Spleen (tissue), 11 donors: Measurements from ENCODE around the gene FLYWCH1. TPM values are rescaled to one million over a fixed set of nuclear protein-coding genes. Genes with fewer than 3 reads are reported as not detected.

Experiments
- DNase-seq: peaks from one replicate; pipeline ENCODE4 v3.0.0-alpha.2; 2020
- H3K27ac ChIP-seq, 8 donors: fragments of 200-600 bp; sonication (generic) in 7 of 8; 1 replicate in 4 of 8; 2 replicates in 4 of 8; pipeline versions ENCODE4 v1.5.0 to v1.8.0; 2016 to 2021; ENCODE audit warnings: inconsistent platforms in 4 of 8, mild to moderate bottlenecking in 4 of 8, moderate library complexity in 1 of 8
- H3K27me3 ChIP-seq, 7 donors: fragments of 200-600 bp; sonication (generic) in 6 of 7; replicated peaks in 1 of 7; 1 replicate in 4 of 7; 2 replicates in 3 of 7; pipeline versions ENCODE4 v1.5.0 to v1.8.0; 2016 to 2021; ENCODE audit warnings: inconsistent platforms in 3 of 7, mild to moderate bottlenecking in 1 of 7
- H3K36me3 ChIP-seq, 6 donors: fragments of 200-600 bp; sonication (generic) in 5 of 6; 1 replicate in 4 of 6; 2 replicates in 2 of 6; pipeline versions ENCODE4 v1.5.0 to v1.8.0; 2016 to 2021; ENCODE audit warnings: inconsistent platforms in 2 of 6
- H3K4me1 ChIP-seq, 6 donors: fragments of 200-600 bp; sonication (generic) in 5 of 6; 1 replicate in 3 of 6; 2 replicates in 3 of 6; pipeline versions ENCODE4 v1.5.0 to v1.8.0; 2016 to 2021; ENCODE audit warnings: inconsistent platforms in 3 of 6
- H3K4me3 ChIP-seq, 8 donors: fragments of 200-600 bp; sonication (generic) in 7 of 8; 1 replicate in 4 of 8; 2 replicates in 4 of 8; pipeline versions ENCODE4 v1.5.0 to v1.8.0; 2016 to 2021; ENCODE audit warnings: inconsistent platforms in 4 of 8, mild to moderate bottlenecking in 4 of 8, moderate library complexity in 2 of 8
- H3K9me3 ChIP-seq, 8 donors: fragments of 200-600 bp; sonication (generic) in 7 of 8; 1 replicate in 4 of 8; 2 replicates in 4 of 8; pipeline versions ENCODE4 v1.5.0 to v1.8.0; 2016 to 2021; ENCODE audit warnings: inconsistent platforms in 4 of 8
- POLR2A ChIP-seq, 3 donors: fragments of 450-650 bp; IDR thresholded peaks; one replicate each; pipeline ENCODE4 v1.5.1; 2017; ENCODE audit warnings: antibody characterized with exemption in 3 of 3, mild to moderate bottlenecking in 1 of 3
- POLR2AphosphoS5 ChIP-seq, 3 donors: sonication (generic); formaldehyde crosslinking; IDR thresholded peaks; one replicate each; pipeline ENCODE4 v1.5.1; 2017; ENCODE audit warnings: antibody characterized with exemption in 3 of 3
- WGBS, 5 donors: extraction: QIAGEN DNeasy Blood & Tissue Kit in 3 of 5; methylation state at CpG; one replicate each; pipeline versions ENCODE4 v1.1.5 to v1.1.7; 2013 to 2018; 5-methylcytosine and 5-hydroxymethylcytosine counted together
- intact Hi-C: fragments of 100-400 bp; cut with DNase I; formaldehyde crosslinking; loops from one replicate; pipeline ENCODE4 v1.15.0; 2023; ENCODE audit warnings: low total_unique reads
- polyA plus RNA-seq, 3 donors: library from polyadenylated mRNA; stranded (reverse); fragments of 200-250 nt; gene quantifications; one replicate each; pipeline ENCODE4 v1.2.1, GENCODE V29; 2013
- total RNA-seq, 7 donors: library from RNA; depleted of rRNA in 3 of 7; stranded (reverse); fragments of >200 nt in 3 of 7; fragmentation: NEBNext Ultra II Directional in 4 of 7; extraction: Animal tissue kit (Norgen Biotek cat#: 25700) in 4 of 7; gene quantifications; one replicate each; pipeline versions ENCODE4 v1.1.0 to v1.2.1, GENCODE V29; 2016 to 2021
- TF ChIP-seq, protein P1 (sequence below), 11 experiments: fragments of 200-600 bp in 7 of 11; fragments of 450-650 bp in 4 of 11; sonication (generic) in 4 of 11; IDR thresholded peaks in 8 of 11; conservative IDR thresholded peaks in 3 of 11; 1 replicate in 7 of 11; 2 replicates in 4 of 11; pipeline versions ENCODE4 v1.4.0 to v1.8.0; 2016 to 2021; ENCODE audit warnings: antibody characterized with exemption in 11 of 11, inconsistent platforms in 4 of 11, mild to moderate bottlenecking in 1 of 11
- donor health status: healthy with polysubstance abuse.
- donor health status: DM: no; HTN: no; CAD: no; lungs with moderate emphysema.
- donor health status: DM: no; HTN: no; CAD: no.
- donor health status: Bipolar disorder and iron deficiency.
- donor health status: healthy.
- donor health status: DM: no; HTN: no; CAD: no.
- donor health status: DM: yes; HTN: yes; CAD: no.

Gene FLYWCH1
- total and polyA plus RNA-seq, 10 donors, result 14.0 to 79.3 (median 53.1) TPM

DNA sequence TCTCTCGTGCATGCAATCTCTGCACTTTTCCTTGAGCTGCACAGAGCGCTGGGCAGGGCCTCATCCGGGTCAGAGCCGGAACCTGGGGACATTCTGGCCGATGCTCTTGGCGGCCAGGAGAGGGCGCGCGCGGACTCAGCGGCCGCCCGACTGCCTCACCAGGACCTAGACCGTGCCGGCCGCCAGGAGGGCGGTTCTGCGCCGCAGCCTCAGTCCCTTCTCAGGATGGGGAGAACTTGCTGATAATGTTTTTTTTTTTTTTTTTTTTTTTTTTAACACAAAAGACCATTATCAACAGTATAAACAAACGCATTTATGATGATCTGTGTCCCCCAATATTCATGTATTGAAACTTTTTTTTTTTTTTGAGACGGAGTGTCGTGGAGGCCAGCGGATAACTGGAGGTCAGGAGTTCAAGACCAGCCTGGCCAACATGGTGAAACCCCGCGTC is 36.8 kb upstream of the FLYWCH1 start:
- TF ChIP-seq POLR2A (IDR thresholded peaks at IDR 0.05) (no peak), POLR2AphosphoS5 (IDR thresholded peaks at IDR 0.05) (peak; percentile 64 to 86 (median 81))
- TF ChIP-seq, protein P1, sequence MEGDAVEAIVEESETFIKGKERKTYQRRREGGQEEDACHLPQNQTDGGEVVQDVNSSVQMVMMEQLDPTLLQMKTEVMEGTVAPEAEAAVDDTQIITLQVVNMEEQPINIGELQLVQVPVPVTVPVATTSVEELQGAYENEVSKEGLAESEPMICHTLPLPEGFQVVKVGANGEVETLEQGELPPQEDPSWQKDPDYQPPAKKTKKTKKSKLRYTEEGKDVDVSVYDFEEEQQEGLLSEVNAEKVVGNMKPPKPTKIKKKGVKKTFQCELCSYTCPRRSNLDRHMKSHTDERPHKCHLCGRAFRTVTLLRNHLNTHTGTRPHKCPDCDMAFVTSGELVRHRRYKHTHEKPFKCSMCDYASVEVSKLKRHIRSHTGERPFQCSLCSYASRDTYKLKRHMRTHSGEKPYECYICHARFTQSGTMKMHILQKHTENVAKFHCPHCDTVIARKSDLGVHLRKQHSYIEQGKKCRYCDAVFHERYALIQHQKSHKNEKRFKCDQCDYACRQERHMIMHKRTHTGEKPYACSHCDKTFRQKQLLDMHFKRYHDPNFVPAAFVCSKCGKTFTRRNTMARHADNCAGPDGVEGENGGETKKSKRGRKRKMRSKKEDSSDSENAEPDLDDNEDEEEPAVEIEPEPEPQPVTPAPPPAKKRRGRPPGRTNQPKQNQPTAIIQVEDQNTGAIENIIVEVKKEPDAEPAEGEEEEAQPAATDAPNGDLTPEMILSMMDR (IDR thresholded peaks at IDR 0.05 in 8 of 11, conservative IDR thresholded peaks at IDR 0.05 in 3 of 11), result peak; percentile 92 to 99 (median 96)
- H3K36me3 ChIP-seq, result no peaks in the 10 kb centered on the region
- peak overlapping the region in 4 of 8 donors; percentile 15 to 50 (median 26) for H3K27ac ChIP-seq
- intact Hi-C loops, result loop anchor here (5.0 kb wide), 2 partner anchors 37 to 47 kb away; partner anchors contain the start of gene FLYWCH1
- DNase-seq, result peak; percentile 95
- no peak overlapping the region for H3K4me3 ChIP-seq
- WGBS, 5 donors, result 10 to 14% (median 12%) methylated on average over 25 of the region's 25 CpGs
- H3K27me3 ChIP-seq, result peaks cover 0 to 5% (median 0%) of the 10 kb centered on the region in 7 donors
- peaks cover 0 to 5% (median 2%) of the 10 kb centered on the region in 8 donors for H3K9me3 ChIP-seq
- peaks cover 0 to 28% (median 13%) of the 10 kb centered on the region in 6 donors for H3K4me1 ChIP-seq

DNA sequence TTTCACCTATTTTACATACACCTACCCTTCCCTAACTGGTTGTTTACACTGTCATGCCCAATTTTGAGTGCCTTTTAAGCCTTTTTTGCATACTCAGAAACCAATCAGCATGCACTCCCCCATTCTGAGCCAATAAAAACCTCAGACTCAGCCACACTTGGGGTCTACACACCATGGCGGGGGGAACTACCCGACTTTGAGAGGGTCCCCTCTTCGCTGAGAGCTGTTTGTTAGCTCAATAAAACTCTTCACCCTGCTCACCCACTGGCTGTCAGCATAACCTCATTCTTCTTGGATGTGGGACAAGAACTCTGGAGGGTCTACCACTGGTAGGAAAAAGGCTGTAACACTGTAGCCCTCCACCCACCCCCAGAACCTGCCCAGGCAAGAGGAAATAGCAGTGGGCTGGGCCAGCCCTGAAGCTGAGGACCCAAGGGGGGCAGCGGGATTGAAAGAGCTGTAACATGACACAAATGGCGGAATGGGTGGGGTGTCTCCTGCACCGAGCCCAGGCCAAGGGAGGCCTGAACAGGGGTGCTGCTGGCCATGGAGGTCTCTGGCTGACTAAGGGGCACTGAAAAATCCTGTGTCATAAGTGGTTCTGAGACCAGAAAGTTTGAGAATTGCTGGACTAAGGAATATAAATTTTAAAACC is 31.8 kb upstream of the FLYWCH1 start:
- DNase-seq, result peak; percentile 59
- H3K4me3 ChIP-seq, result no peak overlapping the region
- intact Hi-C loops, result loop anchor here (5.0 kb wide), 1 partner anchor 32 kb away; the partner anchor contains the start of gene FLYWCH1
- H3K27ac ChIP-seq, result no peak overlapping the region
- peaks cover 6 to 38% (median 15%) of the 10 kb centered on the region in 6 donors for H3K4me1 ChIP-seq
- TF ChIP-seq POLR2A (IDR thresholded peaks at IDR 0.05) (no peak), POLR2AphosphoS5 (IDR thresholded peaks at IDR 0.05) (no peak)
- TF ChIP-seq, protein P1 (IDR thresholded peaks at IDR 0.05 in 8 of 11, conservative IDR thresholded peaks at IDR 0.05 in 3 of 11), result no peak
- peaks cover 0 to 7% (median 2%) of the 10 kb centered on the region in 8 donors for H3K9me3 ChIP-seq
- peaks cover 0 to 5% (median 0%) of the 10 kb centered on the region in 7 donors for H3K27me3 ChIP-seq
- 88 to 94% (median 91%) methylated on average over 6 of the region's 6 CpGs for WGBS, 5 donors
- no peaks in the 10 kb centered on the region for H3K36me3 ChIP-seq

DNA sequence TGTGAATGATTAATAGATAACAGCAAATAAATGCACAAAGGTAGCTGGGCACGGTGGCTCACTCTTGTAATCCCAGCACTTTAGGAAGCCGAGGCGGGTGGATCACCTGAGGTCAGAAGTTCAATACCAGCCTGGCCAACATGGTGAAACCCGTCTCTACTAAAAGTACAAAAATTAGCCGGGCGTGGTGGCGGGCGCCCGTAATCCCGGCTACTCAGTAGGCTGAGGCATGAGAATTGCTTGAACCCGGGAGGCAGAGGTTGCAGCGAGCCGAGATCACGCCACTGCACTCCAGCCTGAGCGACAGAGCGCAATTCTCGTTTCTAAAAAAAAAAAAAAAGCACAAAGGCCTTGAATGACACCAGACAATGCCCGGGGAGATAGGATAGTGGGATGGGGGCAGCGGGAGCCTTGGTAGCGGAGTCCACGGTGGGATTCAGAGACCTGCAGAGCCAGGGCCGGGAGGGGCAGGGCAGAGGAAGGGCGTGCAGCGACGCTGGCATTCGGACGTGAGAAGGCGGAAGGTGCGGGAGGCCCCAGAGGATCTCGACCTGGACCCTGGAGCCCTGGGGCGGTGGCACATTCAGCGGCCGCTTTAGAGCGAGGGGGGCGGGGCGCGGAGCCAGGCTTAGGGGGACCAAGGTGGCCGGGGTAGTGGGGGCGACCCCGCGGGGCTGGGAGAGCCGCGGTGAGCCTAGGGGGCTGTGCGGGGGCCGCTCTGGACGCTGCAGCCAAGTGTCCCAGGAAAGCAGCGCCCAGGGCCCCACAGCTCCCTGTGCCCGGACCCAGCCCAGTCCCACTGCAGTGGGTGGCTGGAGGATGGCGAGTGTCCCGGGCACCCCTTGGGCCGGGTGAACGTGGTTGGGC is 29.7 kb upstream of the FLYWCH1 start:
- 5 to 9% (median 5%) methylated on average over 34 to 52 of the region's 52 CpGs for WGBS, 5 donors
- Histone ChIP-seq H3K27me3 (no peaks in the 10 kb centered on the region), H3K27ac (peak overlapping the region; percentile 84 to 96 (median 94)), H3K9me3 (peaks cover 0 to 7% (median 2%) of the 10 kb centered on the region in 8 donors), H3K4me1 (peaks cover 6 to 32% (median 15%) of the 10 kb centered on the region in 6 donors), H3K36me3 (no peaks in the 10 kb centered on the region), H3K4me3 (peak overlapping the region; percentile 59 to 87 (median 75))
- peak; percentile 92 for DNase-seq
- intact Hi-C loops, result no loop called here
- TF ChIP-seq POLR2A (IDR thresholded peaks at IDR 0.05), result no peak
- peak in 1 of 3 donors; percentile 11 for TF ChIP-seq POLR2AphosphoS5 (IDR thresholded peaks at IDR 0.05)
- TF ChIP-seq, protein P1 (IDR thresholded peaks at IDR 0.05 in 8 of 11, conservative IDR thresholded peaks at IDR 0.05 in 3 of 11), result no peak
